ENCODE measurements around the gene LRRK2. TPM values are rescaled to one million over a fixed set of nuclear protein-coding genes. Genes with fewer than 3 reads are reported as not detected.

LRRK2 gene
- total RNA-seq = 1 to 10 TPM; 1.5 to 1.7 TPM
- under 1 TPM in 2 of 3 donors, not detected in 1; 0.05 TPM for polyA plus RNA-seq
- total RNA-seq = 0 to 0.36 (median 0.12) reads per million in 6 experiments

DNA sequence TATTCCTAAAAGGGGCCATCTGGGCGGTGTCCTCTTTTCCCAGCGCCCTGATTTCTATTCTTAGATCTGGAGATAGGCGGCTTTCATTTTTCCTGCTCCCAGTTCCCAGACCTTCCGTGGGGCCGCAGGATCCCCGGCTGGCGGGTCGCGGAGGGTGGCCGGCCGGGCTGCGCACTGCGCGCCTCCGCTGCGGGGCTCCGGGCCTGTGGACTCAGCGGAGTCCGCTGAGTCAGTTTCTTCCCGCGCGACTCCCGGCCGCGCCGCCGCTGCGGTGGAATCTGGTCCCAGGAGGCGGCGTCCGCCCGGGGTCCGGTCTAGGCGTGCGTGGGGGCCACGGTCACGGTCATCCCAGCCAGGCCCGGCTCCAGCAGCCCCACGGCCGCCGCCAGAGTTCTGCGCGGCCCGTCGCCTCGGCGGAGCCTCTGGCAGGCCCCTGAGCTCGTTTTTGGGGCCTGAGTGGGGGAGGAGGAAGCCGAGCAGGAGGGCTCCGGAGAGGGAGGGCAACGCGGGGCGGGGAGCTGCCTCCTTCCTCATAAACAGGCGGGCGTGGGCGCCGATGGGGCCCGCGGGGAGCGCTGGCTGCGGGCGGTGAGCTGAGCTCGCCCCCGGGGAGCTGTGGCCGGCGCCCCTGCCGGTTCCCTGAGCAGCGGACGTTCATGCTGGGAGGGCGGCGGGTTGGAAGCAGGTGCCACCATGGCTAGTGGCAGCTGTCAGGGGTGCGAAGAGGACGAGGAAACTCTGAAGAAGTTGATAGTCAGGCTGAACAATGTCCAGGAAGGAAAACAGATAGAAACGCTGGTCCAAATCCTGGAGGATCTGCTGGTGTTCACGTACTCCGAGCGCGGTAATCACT is at the start of gene LRRK2:
LRRK2 (plus strand) TSS at position 559 of the 853 bp plus-strand sequence; CDS start at position 694, 135 bp downstream.
- Mint-ChIP-seq H3K27ac (peak within 1 kb of the TSS in 3 of 10 donors; percentile 49 to 77 (median 62)), H3K36me3 (peaks cover 2 to 4% (median 3%) of the 10 kb centered on the region in 3 donors), H3K4me3 (peak within 1 kb of the TSS; percentile 57 to 82 (median 69)), H3K9me3 (peaks cover 0 to 14% (median 3%) of the 10 kb centered on the region in 9 donors), H3K27me3 (peaks cover 25 to 57% (median 35%) of the 10 kb centered on the region in 5 donors), H3K4me1 (peaks cover 2 to 41% (median 11%) of the 10 kb centered on the region in 4 donors)
- POLR2A ChIA-PET = interaction anchor here (0.6 kb wide), 1 partner anchor 83 kb away, joined by 5 read pairs; no protein-coding TSS in a partner anchor
- ATAC-seq = peak; percentile 70 to 84
- peak in 9 of 10 donors; percentile 8 to 72 (median 16) for DNase-seq

DNA sequence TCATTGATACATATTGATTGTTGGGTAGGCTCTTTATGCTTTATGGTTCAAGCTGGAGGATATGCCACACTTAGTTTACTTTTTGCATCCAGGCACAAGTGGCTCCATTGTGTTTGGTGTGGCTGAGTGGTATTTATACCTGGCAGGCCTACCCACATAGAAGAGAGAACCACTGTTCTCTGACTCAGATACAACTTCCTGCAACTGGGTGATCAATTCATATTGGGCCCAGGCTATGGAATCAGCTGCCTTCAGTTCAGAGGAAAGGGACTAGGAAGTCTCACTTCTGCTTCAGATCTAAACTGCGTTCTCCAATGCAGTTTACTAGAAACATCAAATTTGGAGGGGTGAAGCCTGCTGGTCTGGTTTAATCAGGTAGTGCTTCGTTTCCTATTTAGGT is 49.8 kb upstream of the LRRK2 start:
- peaks cover 0 to under 1% (median 0%) of the 10 kb centered on the region in 9 donors for H3K9me3 Mint-ChIP-seq
- H3K4me1 Mint-ChIP-seq = peaks cover 0 to 7% (median 0%) of the 10 kb centered on the region in 4 donors
- no peak overlapping the region for H3K4me3 Mint-ChIP-seq
- POLR2A ChIA-PET = no interaction called here
- peaks cover 0 to 9% (median 2%) of the 10 kb centered on the region in 5 donors for H3K27me3 Mint-ChIP-seq
- no peaks in the 10 kb centered on the region for H3K36me3 Mint-ChIP-seq
- DNase-seq (no peak), ATAC-seq (no peak)
- no peak overlapping the region for H3K27ac Mint-ChIP-seq

DNA sequence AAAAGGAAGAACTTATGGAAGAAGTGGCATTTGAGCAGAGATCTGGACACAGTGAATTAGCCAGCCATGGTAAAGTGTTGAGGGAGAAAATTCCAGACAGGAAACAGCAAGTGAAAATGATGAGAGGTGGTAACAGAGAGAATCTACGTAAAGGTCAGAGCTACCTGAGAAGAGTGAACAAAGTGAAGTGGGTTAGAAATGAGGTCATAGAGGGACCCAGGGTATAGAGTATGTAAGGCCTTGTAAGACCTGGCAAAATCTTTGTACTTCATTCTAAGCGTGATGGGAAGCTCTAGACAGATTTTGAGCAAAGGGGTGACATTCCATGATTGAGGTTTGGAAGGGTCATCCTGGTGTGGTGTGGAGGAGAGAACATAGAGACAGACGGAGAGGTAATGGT is 49.3 kb upstream of the LRRK2 start:
- Mint-ChIP-seq H3K27ac (no peak overlapping the region), H3K27me3 (peaks cover 0 to 8% (median 2%) of the 10 kb centered on the region in 5 donors), H3K4me3 (no peak overlapping the region), H3K36me3 (no peaks in the 10 kb centered on the region), H3K9me3 (peaks cover 0 to 4% (median 0%) of the 10 kb centered on the region in 9 donors), H3K4me1 (peaks cover 0 to 7% (median 0%) of the 10 kb centered on the region in 4 donors)
- DNase-seq = no peak
- ATAC-seq = no peak
- POLR2A ChIA-PET = no interaction called here

DNA sequence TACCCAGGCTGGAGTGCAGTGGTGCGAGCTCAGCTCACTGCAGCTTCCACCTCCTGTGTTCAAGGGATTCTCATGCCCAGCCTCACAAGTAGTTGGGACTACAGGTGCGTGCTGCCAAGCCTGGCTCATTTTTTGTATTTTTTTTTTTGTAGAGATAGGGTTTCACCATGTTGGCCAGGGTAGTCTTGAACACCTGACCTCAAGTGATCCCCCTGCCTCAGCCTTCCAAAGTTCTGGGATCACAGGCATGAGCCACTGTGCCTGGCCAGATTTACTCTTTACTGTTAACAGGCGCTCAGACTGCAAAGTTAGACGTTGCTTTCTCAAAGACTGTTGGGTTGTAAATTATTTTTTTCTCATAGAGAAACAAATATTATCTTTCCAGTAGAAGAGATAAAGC is 46.1 kb upstream of the LRRK2 start:
- Mint-ChIP-seq H3K4me1 (peaks cover 0 to 9% (median 7%) of the 10 kb centered on the region in 4 donors), H3K9me3 (peaks cover 0 to 4% (median 0%) of the 10 kb centered on the region in 9 donors), H3K27me3 (peaks cover 0 to 5% (median 0%) of the 10 kb centered on the region in 5 donors), H3K4me3 (no peak overlapping the region), H3K27ac (no peak overlapping the region), H3K36me3 (no peaks in the 10 kb centered on the region)
- DNase-seq (no peak), ATAC-seq (no peak)
- POLR2A ChIA-PET = no interaction called here

DNA sequence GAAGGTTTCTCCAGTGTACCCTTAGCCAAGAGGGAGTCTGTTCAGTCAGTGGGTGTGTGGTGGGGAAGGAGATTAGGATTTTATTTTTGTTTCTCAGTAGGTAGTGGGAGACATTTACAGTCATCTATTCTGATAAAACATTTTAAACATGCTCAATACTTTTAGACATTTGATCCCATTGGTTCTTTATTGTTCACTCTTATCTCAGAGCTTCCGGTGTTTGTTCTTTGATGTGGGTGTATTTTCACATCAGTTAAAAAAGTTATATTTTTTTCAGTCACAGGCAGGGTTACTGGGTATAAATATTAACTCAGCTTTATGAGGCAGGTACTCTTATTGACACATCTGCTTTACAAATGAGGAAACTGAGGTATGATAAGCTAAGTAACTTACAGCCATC is 43.3 kb upstream of the LRRK2 start:
- POLR2A ChIA-PET = interaction anchor here (0.6 kb wide), 1 partner anchor 173 kb away, joined by 3 read pairs; no protein-coding TSS in a partner anchor
- DNase-seq = peak in 2 of 10 donors; percentile 1 to 5
- Mint-ChIP-seq H3K4me3 (no peak overlapping the region), H3K4me1 (peaks cover 0 to 9% (median 6%) of the 10 kb centered on the region in 4 donors), H3K9me3 (peaks cover 0 to 4% (median 0%) of the 10 kb centered on the region in 9 donors), H3K27me3 (peaks cover 0 to under 1% (median 0%) of the 10 kb centered on the region in 5 donors), H3K36me3 (no peaks in the 10 kb centered on the region), H3K27ac (no peak overlapping the region)
- ATAC-seq = peak in 1 of 2 donors; percentile 20

DNA sequence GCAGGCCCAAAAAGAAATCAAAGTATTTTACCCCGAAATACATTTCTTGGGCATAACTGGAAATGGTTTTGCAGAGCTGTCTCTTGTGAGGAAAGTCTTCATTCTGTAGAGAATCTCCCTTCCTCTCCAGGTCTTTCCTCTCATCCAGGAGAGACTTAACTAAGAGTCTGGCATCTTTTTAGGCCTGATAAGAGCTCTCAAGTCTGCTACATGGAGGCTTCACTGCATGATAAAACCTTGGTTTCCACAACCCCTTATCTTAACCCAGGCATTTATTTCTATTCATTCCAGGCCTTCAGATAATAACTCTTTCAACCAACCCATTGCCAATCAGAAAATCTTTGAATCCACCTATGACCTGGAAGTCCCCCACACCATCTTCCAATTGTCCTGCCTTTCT is 41.1 kb upstream of the LRRK2 start:
- POLR2A ChIA-PET = no interaction called here
- no peaks in the 10 kb centered on the region for H3K36me3 Mint-ChIP-seq
- no peak overlapping the region for H3K4me3 Mint-ChIP-seq
- no peak overlapping the region for H3K27ac Mint-ChIP-seq
- DNase-seq = no peak
- peaks cover 0 to 10% (median 3%) of the 10 kb centered on the region in 9 donors for H3K9me3 Mint-ChIP-seq
- no peak for ATAC-seq
- peaks cover 0 to 9% (median 6%) of the 10 kb centered on the region in 4 donors for H3K4me1 Mint-ChIP-seq
- H3K27me3 Mint-ChIP-seq = peaks cover 0 to 3% (median 0%) of the 10 kb centered on the region in 5 donors

DNA sequence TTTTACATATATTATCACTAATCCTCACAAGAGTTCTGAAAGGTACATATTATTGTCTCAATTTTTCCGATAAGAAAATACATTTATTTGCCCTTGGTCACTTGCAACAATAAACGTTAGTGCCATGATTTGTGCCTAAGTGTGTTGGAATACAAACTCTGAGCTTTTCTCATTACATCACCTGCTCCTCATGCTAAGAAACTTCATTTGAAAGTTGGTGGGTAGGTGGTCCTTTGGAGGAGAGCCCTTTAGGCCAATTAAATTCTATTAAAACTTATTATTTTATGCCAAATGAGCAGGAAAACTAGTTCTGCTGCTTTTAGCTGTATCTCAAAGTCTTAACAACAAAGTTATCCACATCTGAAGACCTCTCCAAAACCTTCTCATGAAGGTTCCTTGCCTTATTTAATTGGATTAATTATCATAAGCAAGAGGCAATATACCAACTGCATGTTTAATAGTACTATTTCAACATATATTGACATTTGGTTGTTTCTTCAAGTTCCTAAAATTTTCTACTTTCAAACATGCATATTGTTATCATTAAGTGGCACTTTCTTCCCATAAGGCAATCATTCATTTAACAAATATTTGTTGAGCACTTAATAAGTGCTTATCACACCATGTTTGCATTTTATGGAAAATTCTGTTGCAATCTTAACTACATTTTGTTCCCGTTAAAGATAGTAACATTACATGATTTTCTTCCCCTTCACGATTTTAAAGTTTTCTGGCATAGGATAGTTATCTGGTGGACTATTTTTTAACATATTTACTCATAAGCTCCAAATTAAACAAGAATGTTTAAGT is 40.1 kb upstream of the LRRK2 start:
- peaks cover 0 to 10% (median 5%) of the 10 kb centered on the region in 9 donors for H3K9me3 Mint-ChIP-seq
- no peak overlapping the region for H3K27ac Mint-ChIP-seq
- peaks cover 0 to 3% (median 0%) of the 10 kb centered on the region in 5 donors for H3K27me3 Mint-ChIP-seq

DNA sequence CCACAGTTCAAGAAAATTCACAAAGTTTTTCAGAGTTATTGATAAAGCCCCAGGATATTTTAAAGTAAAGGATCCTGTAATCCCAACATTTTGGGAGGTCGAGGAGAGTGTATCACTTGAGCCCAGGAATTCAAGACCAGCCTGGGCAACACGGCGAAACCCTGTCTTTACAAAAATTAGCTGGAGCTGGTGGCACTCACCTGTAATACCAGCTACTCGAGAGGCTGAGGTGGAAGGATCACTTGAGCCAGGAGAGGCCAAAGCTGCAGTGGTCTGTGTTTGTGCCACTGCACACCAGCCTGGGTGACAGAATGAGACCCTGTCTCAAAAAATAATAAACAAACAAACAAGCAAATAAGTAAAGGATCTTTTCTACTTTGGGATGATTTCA is 39.5 kb upstream of the LRRK2 start:
- POLR2A ChIA-PET = interaction anchor here (0.6 kb wide), 1 partner anchor 13 kb away, joined by 3 read pairs; no protein-coding TSS in a partner anchor
- H3K4me3 Mint-ChIP-seq = no peak overlapping the region
- DNase-seq (no peak), ATAC-seq (no peak)
- H3K4me1 Mint-ChIP-seq = peaks cover 0 to 9% (median 6%) of the 10 kb centered on the region in 4 donors
- H3K27ac Mint-ChIP-seq = no peak overlapping the region
- peaks cover 0 to 3% (median 0%) of the 10 kb centered on the region in 5 donors for H3K27me3 Mint-ChIP-seq
- H3K36me3 Mint-ChIP-seq = peaks cover 0 to 2% (median 0%) of the 10 kb centered on the region in 3 donors
- H3K9me3 Mint-ChIP-seq = peaks cover 0 to 12% (median 4%) of the 10 kb centered on the region in 9 donors

More for the DNA sequence above, 40.1 kb upstream of the LRRK2 start:
- H3K4me3 Mint-ChIP-seq = no peak overlapping the region
- no peak for ATAC-seq
- POLR2A ChIA-PET = no interaction called here
- H3K4me1 Mint-ChIP-seq = peaks cover 0 to 9% (median 6%) of the 10 kb centered on the region in 4 donors
- peaks cover 0 to 2% (median 0%) of the 10 kb centered on the region in 3 donors for H3K36me3 Mint-ChIP-seq
- no peak for DNase-seq

DNA sequence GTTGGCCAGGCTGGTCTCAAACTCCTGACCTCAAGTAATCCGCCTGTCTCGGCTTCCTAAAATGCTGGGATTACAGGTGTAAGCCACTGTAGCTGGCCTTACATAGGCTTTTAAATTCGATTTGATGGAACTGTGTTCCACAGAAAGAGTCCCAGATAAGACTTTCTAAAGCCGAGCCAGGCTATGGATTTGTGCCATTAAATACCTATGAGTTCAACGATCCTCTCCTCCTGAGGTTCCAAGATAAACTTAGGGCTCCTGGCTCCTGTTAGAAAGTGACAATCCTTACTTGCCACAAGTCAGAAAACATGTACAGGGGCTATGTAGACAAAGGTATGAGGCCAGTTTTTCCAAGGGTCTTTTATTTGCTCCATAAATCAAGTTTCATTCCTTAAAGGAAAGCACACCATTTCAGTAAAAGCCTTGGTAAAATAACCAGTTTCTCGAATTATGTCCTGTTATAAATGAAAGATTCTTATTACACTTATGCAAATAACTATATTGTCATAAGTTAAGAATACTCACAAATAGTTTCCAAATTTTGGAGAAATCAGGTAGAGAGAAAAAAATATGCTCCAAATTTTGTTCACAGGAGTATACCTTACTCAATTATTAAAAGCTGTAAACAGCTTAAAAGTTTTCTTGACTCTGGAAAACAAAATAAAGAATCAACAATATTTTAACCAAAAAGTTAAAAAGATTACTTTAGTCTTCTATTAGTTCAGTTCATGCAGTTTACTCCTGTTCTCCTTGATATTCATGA is 36.1 kb upstream of the LRRK2 start:
- no peak overlapping the region for H3K27ac Mint-ChIP-seq
- DNase-seq (no peak), ATAC-seq (no peak)
- peaks cover 0 to 2% (median 0%) of the 10 kb centered on the region in 3 donors for H3K36me3 Mint-ChIP-seq
- H3K27me3 Mint-ChIP-seq = peaks cover 0 to 3% (median 0%) of the 10 kb centered on the region in 5 donors
- H3K4me3 Mint-ChIP-seq = no peak overlapping the region
- peaks cover 0 to 17% (median 1%) of the 10 kb centered on the region in 4 donors for H3K4me1 Mint-ChIP-seq
- H3K9me3 Mint-ChIP-seq = peaks cover 0 to 15% (median 4%) of the 10 kb centered on the region in 9 donors
- POLR2A ChIA-PET = no interaction called here

DNA sequence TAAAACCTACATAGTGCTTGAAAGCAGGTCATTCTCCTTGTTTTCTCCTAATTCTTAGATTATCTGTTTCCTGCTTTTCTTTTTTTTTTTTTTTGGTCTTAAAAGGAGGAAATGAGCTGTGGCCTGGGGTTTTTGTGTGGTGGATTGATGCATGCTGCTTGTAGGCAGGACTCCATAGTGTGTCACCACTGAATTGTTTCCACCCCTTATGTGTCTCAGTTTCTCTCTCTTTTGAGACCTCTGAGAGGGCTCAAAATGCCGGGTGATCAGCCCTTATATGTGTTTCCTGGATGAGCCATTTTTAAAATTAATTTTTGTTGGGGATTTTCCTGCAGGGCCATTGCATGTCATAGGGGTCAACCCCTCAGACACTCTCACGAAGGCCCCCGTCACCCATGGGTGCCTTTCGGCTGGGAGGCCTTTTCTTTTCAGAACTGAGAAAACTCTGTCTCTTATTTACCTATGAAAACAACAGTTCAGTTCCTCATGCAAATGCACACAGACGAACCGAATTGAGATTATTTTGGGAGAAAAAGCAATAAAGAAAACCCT is 32.0 kb upstream of the LRRK2 start:
- peaks cover 0 to 2% (median 0%) of the 10 kb centered on the region in 3 donors for H3K36me3 Mint-ChIP-seq
- DNase-seq (no peak), ATAC-seq (peak in 1 of 2 donors; percentile 49)
- H3K9me3 Mint-ChIP-seq = peaks cover 0 to 14% (median 3%) of the 10 kb centered on the region in 9 donors
- H3K4me1 Mint-ChIP-seq = peaks cover 0 to 22% (median 1%) of the 10 kb centered on the region in 4 donors
- peaks cover 0 to 1% (median 0%) of the 10 kb centered on the region in 5 donors for H3K27me3 Mint-ChIP-seq
- POLR2A ChIA-PET = no interaction called here
- H3K4me3 Mint-ChIP-seq = peak overlapping the region in 1 of 10 donors; percentile 12
- peak overlapping the region in 1 of 10 donors; percentile 67 for H3K27ac Mint-ChIP-seq

DNA sequence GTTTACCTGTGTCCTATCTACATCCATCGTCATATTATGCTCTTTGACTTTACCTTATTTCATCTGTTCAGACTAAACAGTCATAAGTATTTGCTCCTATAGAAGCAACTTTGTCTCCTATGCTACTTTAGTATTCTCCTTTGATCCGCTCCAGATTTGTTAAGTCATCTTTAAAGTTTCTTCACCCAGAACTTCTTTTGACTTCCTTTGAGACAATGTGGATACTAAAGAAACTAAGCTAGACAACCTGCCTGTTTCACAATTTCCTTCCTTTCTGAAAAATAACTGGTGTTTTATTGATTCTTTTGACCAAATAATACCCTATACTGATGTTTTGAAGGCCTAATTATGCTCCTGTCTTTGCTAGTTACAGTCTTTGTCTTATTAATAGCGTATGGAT is 30.0 kb upstream of the LRRK2 start:
- ATAC-seq (no peak), DNase-seq (no peak)
- no peak overlapping the region for H3K4me3 Mint-ChIP-seq
- H3K27me3 Mint-ChIP-seq = peaks cover 0 to 4% (median 0%) of the 10 kb centered on the region in 5 donors
- POLR2A ChIA-PET = no interaction called here
- H3K9me3 Mint-ChIP-seq = peaks cover 0 to 7% (median 0%) of the 10 kb centered on the region in 9 donors
- no peaks in the 10 kb centered on the region for H3K36me3 Mint-ChIP-seq
- H3K4me1 Mint-ChIP-seq = peaks cover 0 to 22% (median 1%) of the 10 kb centered on the region in 4 donors
- H3K27ac Mint-ChIP-seq = no peak overlapping the region

Data from naive thymus-derived CD8-positive, alpha-beta T cell (primary cell).